Measurements from ENCODE around the gene HMGXB3. TPM values are rescaled to one million over a fixed set of nuclear protein-coding genes. Genes with fewer than 3 reads are reported as not detected.

Gene HMGXB3
- total RNA-seq, 1 donor from 2014 or later, result 40.5 TPM

GRCh38 chr5:150055326-150056074 is 55.0 kb downstream of the HMGXB3 start:
- no peaks in the 10 kb centered on the region for H3K27me3 Mint-ChIP-seq
- TF ChIP-seq CTCF (conservative IDR thresholded peaks at IDR 0.05), result no peak
- no peak for DNase-seq (ENCODE audit: extremely low spot score, unreplicated experiment)
- peaks cover 16% of the 10 kb centered on the region for H3K36me3 Mint-ChIP-seq
- no peak overlapping the region for H3K27ac Mint-ChIP-seq
- no peaks in the 10 kb centered on the region for H3K9me3 Mint-ChIP-seq
- no peak overlapping the region for H3K4me3 Mint-ChIP-seq
- peaks cover 7% of the 10 kb centered on the region for H3K4me1 Mint-ChIP-seq (ENCODE audit: unreplicated experiment)

- DNase-seq (ENCODE audit: extremely low spot score, unreplicated experiment), result no peak
- no peak for TF ChIP-seq CTCF (conservative IDR thresholded peaks at IDR 0.05)
- peaks cover 13% of the 10 kb centered on the region for H3K36me3 Mint-ChIP-seq
- H3K9me3 Mint-ChIP-seq, result no peaks in the 10 kb centered on the region
- no peak overlapping the region for H3K4me3 Mint-ChIP-seq
- H3K27ac Mint-ChIP-seq, result no peak overlapping the region
- no peaks in the 10 kb centered on the region for H3K27me3 Mint-ChIP-seq
- H3K4me1 Mint-ChIP-seq (ENCODE audit: unreplicated experiment), result peaks cover 7% of the 10 kb centered on the region
These were observed 55.5 kb downstream of the HMGXB3 start for GRCh38 chr5:150056075-150056443.

GRCh38 chr5:150057052-150057451 is 56.5 kb downstream of the HMGXB3 start:
- peaks cover 7% of the 10 kb centered on the region for H3K4me1 Mint-ChIP-seq (ENCODE audit: unreplicated experiment)

GRCh38 chr5:150057511-150057910 is 57.0 kb downstream of the HMGXB3 start:
- Mint-ChIP-seq H3K27me3 (no peaks in the 10 kb centered on the region), H3K4me3 (no peak overlapping the region), H3K9me3 (no peaks in the 10 kb centered on the region), H3K36me3 (peaks cover 13% of the 10 kb centered on the region), H3K4me1 (ENCODE audit: unreplicated experiment) (peaks cover 7% of the 10 kb centered on the region), H3K27ac (peak overlapping the region; percentile 53)
- DNase-seq (ENCODE audit: extremely low spot score, unreplicated experiment), result no peak
- TF ChIP-seq CTCF (conservative IDR thresholded peaks at IDR 0.05), result no peak

More at GRCh38 chr5:150057052-150057451, 56.5 kb downstream of the HMGXB3 start:
- Mint-ChIP-seq H3K36me3 (peaks cover 13% of the 10 kb centered on the region), H3K4me3 (no peak overlapping the region), H3K9me3 (no peaks in the 10 kb centered on the region), H3K27ac (no peak overlapping the region), H3K27me3 (no peaks in the 10 kb centered on the region)
- no peak for TF ChIP-seq CTCF (conservative IDR thresholded peaks at IDR 0.05)
- no peak for DNase-seq (ENCODE audit: extremely low spot score, unreplicated experiment)

- no peaks in the 10 kb centered on the region for H3K27me3 Mint-ChIP-seq
- no peak for TF ChIP-seq CTCF (conservative IDR thresholded peaks at IDR 0.05)
- peaks cover 7% of the 10 kb centered on the region for H3K4me1 Mint-ChIP-seq (ENCODE audit: unreplicated experiment)
- H3K9me3 Mint-ChIP-seq, result no peaks in the 10 kb centered on the region
- no peak overlapping the region for H3K4me3 Mint-ChIP-seq
- peaks cover 12% of the 10 kb centered on the region for H3K36me3 Mint-ChIP-seq
- DNase-seq (ENCODE audit: extremely low spot score, unreplicated experiment), result no peak
- peak overlapping the region; percentile 53 for H3K27ac Mint-ChIP-seq
These were observed 57.5 kb downstream of the HMGXB3 start for GRCh38 chr5:150057996-150058395.

Data from type B pancreatic cell (in vitro differentiated cells).